AG04449 (cell line): ENCODE results near the gene MYBPC3.
A peak's percentile ranks its signal among the peaks of the same experiment; 100 is the strongest.

Experiments
- CTCF ChIA-PET: fragments of 350-600 bp; formaldehyde crosslinking; extraction: SDS; loops from one replicate; lab custom pipeline; 2021; ENCODE audit warnings: antibody characterized with exemption; lab: Yijun Ruan, JAX
- POLR2A ChIA-PET: fragments of 400-600, 350-600 bp; formaldehyde crosslinking; extraction: SDS; loops from one replicate; lab custom pipeline; 2020; ENCODE audit warnings: antibody characterized with exemption, inconsistent platforms; lab: Yijun Ruan, JAX
- DNase-seq: peaks from one replicate; pipeline ENCODE4 v3.0.0-alpha.2; 2010; ENCODE audit warnings: low read depth, low spot score
- H3K4me3 ChIP-seq: 2 replicates; pipeline ENCODE4 v1.5.1; 2011; ENCODE audit warnings: low read depth, mild to moderate bottlenecking, control low read depth, low read length
- CTCF ChIP-seq: IDR thresholded peaks from one replicate; pipeline ENCODE4 v1.5.1; 2011; ENCODE audit warnings: mild to moderate bottlenecking, moderate library complexity, low read length, control low read depth, inconsistent platforms; ENCODE audit not compliant: insufficient read depth; ENCODE audit errors: missing control alignments

The MYBPC3 gene

GRCh38 chr11:47352556-47352955 is at the start of gene MYBPC3:
Gene MYBPC3, minus strand, starts transcription at chr11:47352702. Its CDS starts 55 bp downstream, at chr11:47352647.
- CTCF ChIA-PET: interaction anchor here (1.5 to 7.2 kb wide), 3 partner anchors 12 to 192 kb away, joined by 4 to 99 read pairs (median 23); partner anchors contain the start of gene ARFGAP2
- POLR2A ChIA-PET: no interaction called here
- no peak within 1 kb of the TSS for H3K4me3 ChIP-seq
- DNase-seq: no peak
- no peak for TF ChIP-seq CTCF

- DNase-seq: no peak
- no peak for TF ChIP-seq CTCF
- ChIA-PET POLR2A (interaction anchor here (1.1 kb wide), 1 partner anchor 18 kb away, joined by 4 read pairs; no protein-coding TSS in a partner anchor), CTCF (interaction anchor here (4.3 to 5.9 kb wide), 2 partner anchors 11 to 28 kb away, joined by 26 to 49 read pairs; no protein-coding TSS in a partner anchor)
- H3K4me3 ChIP-seq: no peak overlapping the region
Measured at GRCh38 chr11:47400768-47401279, 48.3 kb upstream of the MYBPC3 start.

- TF ChIP-seq CTCF: no peak
- ChIA-PET POLR2A (interaction anchor here (1.1 to 1.2 kb wide), 2 partner anchors 9 to 18 kb away, joined by 3 to 4 read pairs; no protein-coding TSS in a partner anchor), CTCF (interaction anchor here (0.6 to 5.9 kb wide), 4 partner anchors 11 to 395 kb away, joined by 3 to 49 read pairs (median 14); no protein-coding TSS in a partner anchor)
- peak overlapping the region; percentile 57 for H3K4me3 ChIP-seq
- DNase-seq: no peak
Measured at GRCh38 chr11:47399860-47400767, 47.6 kb upstream of the MYBPC3 start.

GRCh38 chr11:47398551-47398950 is 46.0 kb upstream of the MYBPC3 start:
- CTCF ChIA-PET: interaction anchor here (0.8 to 5.9 kb wide), 4 partner anchors 9 to 26 kb away, joined by 3 to 49 read pairs (median 5); no protein-coding TSS in a partner anchor
- POLR2A ChIA-PET: interaction anchor here (0.7 kb wide), 1 partner anchor 25 kb away, joined by 3 read pairs; no protein-coding TSS in a partner anchor

GRCh38 chr11:47398011-47398410 is 45.5 kb upstream of the MYBPC3 start:
- CTCF ChIA-PET: interaction anchor here (1.3 to 5.9 kb wide), 3 partner anchors 11 to 26 kb away, joined by 5 to 49 read pairs (median 5); no protein-coding TSS in a partner anchor
- POLR2A ChIA-PET: no interaction called here
- H3K4me3 ChIP-seq: no peak overlapping the region
- no peak for TF ChIP-seq CTCF
- DNase-seq: no peak

More at GRCh38 chr11:47398551-47398950, 46.0 kb upstream of the MYBPC3 start:
- DNase-seq: no peak
- no peak for TF ChIP-seq CTCF
- H3K4me3 ChIP-seq: no peak overlapping the region
